Eye (tissue), 1 donor: ENCODE results near the gene ANGPTL5.
"Not testable (repeated sequence)": the region's sequence is repeated elsewhere in the genome, so short reads cannot be mapped to it uniquely, and the experiment has no call there.

Experiments
- DNase-seq: peaks from one replicate; pipeline ENCODE4 v3.0.0-alpha.2; 2015

ANGPTL5 gene

GRCh38 chr11:101916422-101916821, at the start of gene ANGPTL5:
Gene ANGPTL5, minus strand, starts transcription at chr11:101916522. Its CDS starts 8,613 bp downstream, at chr11:101907909.
- no peak for DNase-seq

GRCh38 chr11:101964200-101964599, 47.9 kb upstream of the ANGPTL5 start:
- not testable (repeated sequence) for DNase-seq

- DNase-seq = no peak
These were observed 43.9 kb upstream of the ANGPTL5 start for GRCh38 chr11:101960231-101960630.

GRCh38 chr11:101955701-101956100, 39.4 kb upstream of the ANGPTL5 start:
- DNase-seq = no peak

GRCh38 chr11:101955278-101955677, 39.0 kb upstream of the ANGPTL5 start:
- DNase-seq = no peak

- no peak for DNase-seq
These were observed 33.4 kb upstream of the ANGPTL5 start for GRCh38 chr11:101949680-101950220.

GRCh38 chr11:101945448-101945847, 29.1 kb upstream of the ANGPTL5 start:
- no peak for DNase-seq

GRCh38 chr11:101944923-101945322, 28.6 kb upstream of the ANGPTL5 start:
- DNase-seq = no peak

- DNase-seq = no peak
These were observed 24.7 kb upstream of the ANGPTL5 start for GRCh38 chr11:101940901-101941520.

- no peak for DNase-seq
These were observed 15.4 kb upstream of the ANGPTL5 start for GRCh38 chr11:101931692-101932091.

- DNase-seq = no peak
These were observed 13.1 kb upstream of the ANGPTL5 start for GRCh38 chr11:101929294-101929915.

- no peak for DNase-seq
These were observed 7.2 kb upstream of the ANGPTL5 start for GRCh38 chr11:101923554-101923953.

- DNase-seq = no peak
These were observed 4.7 kb upstream of the ANGPTL5 start for GRCh38 chr11:101920992-101921391.

- no peak for DNase-seq
These were observed 904 bp upstream of the ANGPTL5 start for GRCh38 chr11:101917226-101917625.

GRCh38 chr11:101915791-101916291, 481 bp downstream of the ANGPTL5 start:
- peak; percentile 78 for DNase-seq

GRCh38 chr11:101914738-101915426, 1.4 kb downstream of the ANGPTL5 start, which contains the start of gene CEP126:
Gene CEP126, plus strand, starts transcription at chr11:101915010. Its CDS starts 275 bp downstream, at chr11:101915285.
- peak; percentile 98 for DNase-seq

GRCh38 chr11:101914341-101914737, 2.0 kb downstream of the ANGPTL5 start:
- DNase-seq = peak; percentile 91

- DNase-seq = peak; percentile 82
These were observed 2.7 kb downstream of the ANGPTL5 start for GRCh38 chr11:101913656-101914055.

GRCh38 chr11:101912823-101913284, 3.5 kb downstream of the ANGPTL5 start:
- peak; percentile 53 for DNase-seq

GRCh38 chr11:101909087-101909486, 7.2 kb downstream of the ANGPTL5 start:
- no peak for DNase-seq

- DNase-seq = no peak
These were observed 8.5 kb downstream of the ANGPTL5 start for GRCh38 chr11:101907815-101908214.

GRCh38 chr11:101894505-101894904, 21.8 kb downstream of the ANGPTL5 start:
- no peak for DNase-seq

- DNase-seq = no peak
These were observed 26.6 kb downstream of the ANGPTL5 start for GRCh38 chr11:101889767-101890166.
